22Rv1 (cell line): ENCODE data around the gene STRIT1.

ENCODE experiments used
- CTCF ChIP-seq: fragments of 450-650 bp; IDR thresholded peaks from 2 replicates; pipeline ENCODE4 v1.5.1; 2017; ENCODE audit warnings: mild to moderate bottlenecking
- ZFX ChIP-seq: fragments of 450-650 bp; IDR thresholded peaks from 2 replicates; pipeline ENCODE4 v1.6.1; 2017; ENCODE audit warnings: antibody characterized with exemption, borderline replicate concordance

GRCh38 chr3:155309581-155309980 lies 16.1 kb upstream of the STRIT1 start:
- TF ChIP-seq CTCF (no peak), ZFX (no peak)
